Parathyroid adenoma (tissue), 2 donors: ENCODE results near the gene INPP5A.

ENCODE experiments used
- H2AFZ ChIP-seq: fragments of 300-600 bp; sonication (generic); one replicate; pipeline ENCODE4 v1.7.0; 2017; ENCODE audit warnings: antibody characterized with exemption, mild to moderate bottlenecking
- H3K27ac ChIP-seq: fragments of 300-600 bp; sonication (generic); one replicate; pipeline ENCODE4 v1.7.0; 2017
- H3K27me3 ChIP-seq: fragments of 300-600 bp; sonication (generic); one replicate; pipeline ENCODE4 v1.7.0; 2017; ENCODE audit warnings: low read length; ENCODE audit not compliant: control insufficient read depth, insufficient read depth
- H3K36me3 ChIP-seq: fragments of 300-600 bp; sonication (generic); one replicate; pipeline ENCODE4 v1.7.0; 2017; ENCODE audit warnings: low read length; ENCODE audit not compliant: control insufficient read depth, insufficient read depth
- H3K4me1 ChIP-seq: fragments of 300-600 bp; sonication (generic); one replicate; pipeline ENCODE4 v1.7.0; 2017; ENCODE audit warnings: control low read depth
- H3K4me2 ChIP-seq: fragments of 300-600 bp; sonication (generic); one replicate; pipeline ENCODE4 v1.7.0; 2017; ENCODE audit warnings: low read length
- H3K4me3 ChIP-seq: fragments of 300-600 bp; sonication (generic); one replicate; pipeline ENCODE4 v1.7.0; 2017; ENCODE audit warnings: low read depth, low read length
- H3K79me2 ChIP-seq: fragments of 300-600 bp; sonication (generic); one replicate; pipeline ENCODE4 v1.7.0; 2017; ENCODE audit warnings: control low read depth
- H3K9ac ChIP-seq: fragments of 300-600 bp; sonication (generic); one replicate; pipeline ENCODE4 v1.7.0; 2017; ENCODE audit warnings: mild to moderate bottlenecking
- H3K9me3 ChIP-seq: fragments of 300-600 bp; sonication (generic); one replicate; pipeline ENCODE4 v1.7.0; 2017; ENCODE audit warnings: low read length; ENCODE audit not compliant: control insufficient read depth
- TF ChIP-seq, protein P1 (sequence below): fragments of 300-600 bp; sonication (generic); IDR thresholded peaks from one replicate; pipeline ENCODE4 v1.7.0; 2017; ENCODE audit warnings: antibody characterized with exemption, mild to moderate bottlenecking
- donor health status: primary hyperparathyroidism.

The INPP5A gene

DNA sequence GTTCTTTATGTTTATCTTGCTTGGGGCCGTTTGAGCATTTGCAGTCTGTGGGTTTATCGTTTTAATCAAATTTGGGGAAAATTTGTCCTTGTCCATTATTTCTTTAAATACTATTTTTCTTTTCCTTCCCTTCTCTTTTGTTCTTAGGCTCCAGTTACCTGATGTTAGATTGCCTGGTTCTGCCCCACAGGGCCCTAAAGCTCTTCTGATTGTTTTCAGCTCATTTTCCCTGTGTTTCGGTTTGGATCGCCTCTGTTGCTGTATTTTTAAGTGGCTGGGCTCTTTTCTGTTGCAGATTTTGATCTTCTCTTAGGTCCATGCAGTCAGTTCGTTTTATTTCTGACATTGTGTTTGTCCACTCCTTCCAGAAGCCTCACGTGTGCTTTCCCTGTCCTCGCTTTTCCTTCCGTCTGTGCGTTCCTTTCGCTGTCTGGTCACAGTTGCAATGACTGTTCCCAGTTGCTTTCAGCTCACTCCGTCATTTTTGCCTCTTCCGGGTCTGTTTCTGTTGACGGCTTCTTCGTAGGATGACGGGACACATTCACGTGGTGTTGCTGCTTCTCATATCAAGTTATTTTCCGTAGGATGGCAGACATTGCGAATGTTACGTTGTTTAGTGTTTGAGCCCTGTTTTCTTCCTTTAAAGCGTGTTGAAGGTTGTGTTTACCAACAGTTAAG lies 111.4 kb downstream of the INPP5A start:
- Histone ChIP-seq H3K36me3 (no peaks in the 10 kb centered on the region), H3K27me3 (no peaks in the 10 kb centered on the region), H2AFZ (no peak overlapping the region), H3K4me1 (no peaks in the 10 kb centered on the region), H3K79me2 (peaks cover 11% of the 10 kb centered on the region), H3K9ac (no peak overlapping the region), H3K4me3 (no peak overlapping the region), H3K9me3 (no peaks in the 10 kb centered on the region), H3K4me2 (no peak overlapping the region), H3K27ac (no peak overlapping the region)
- TF ChIP-seq, protein P1, sequence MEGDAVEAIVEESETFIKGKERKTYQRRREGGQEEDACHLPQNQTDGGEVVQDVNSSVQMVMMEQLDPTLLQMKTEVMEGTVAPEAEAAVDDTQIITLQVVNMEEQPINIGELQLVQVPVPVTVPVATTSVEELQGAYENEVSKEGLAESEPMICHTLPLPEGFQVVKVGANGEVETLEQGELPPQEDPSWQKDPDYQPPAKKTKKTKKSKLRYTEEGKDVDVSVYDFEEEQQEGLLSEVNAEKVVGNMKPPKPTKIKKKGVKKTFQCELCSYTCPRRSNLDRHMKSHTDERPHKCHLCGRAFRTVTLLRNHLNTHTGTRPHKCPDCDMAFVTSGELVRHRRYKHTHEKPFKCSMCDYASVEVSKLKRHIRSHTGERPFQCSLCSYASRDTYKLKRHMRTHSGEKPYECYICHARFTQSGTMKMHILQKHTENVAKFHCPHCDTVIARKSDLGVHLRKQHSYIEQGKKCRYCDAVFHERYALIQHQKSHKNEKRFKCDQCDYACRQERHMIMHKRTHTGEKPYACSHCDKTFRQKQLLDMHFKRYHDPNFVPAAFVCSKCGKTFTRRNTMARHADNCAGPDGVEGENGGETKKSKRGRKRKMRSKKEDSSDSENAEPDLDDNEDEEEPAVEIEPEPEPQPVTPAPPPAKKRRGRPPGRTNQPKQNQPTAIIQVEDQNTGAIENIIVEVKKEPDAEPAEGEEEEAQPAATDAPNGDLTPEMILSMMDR, result no peak

DNA sequence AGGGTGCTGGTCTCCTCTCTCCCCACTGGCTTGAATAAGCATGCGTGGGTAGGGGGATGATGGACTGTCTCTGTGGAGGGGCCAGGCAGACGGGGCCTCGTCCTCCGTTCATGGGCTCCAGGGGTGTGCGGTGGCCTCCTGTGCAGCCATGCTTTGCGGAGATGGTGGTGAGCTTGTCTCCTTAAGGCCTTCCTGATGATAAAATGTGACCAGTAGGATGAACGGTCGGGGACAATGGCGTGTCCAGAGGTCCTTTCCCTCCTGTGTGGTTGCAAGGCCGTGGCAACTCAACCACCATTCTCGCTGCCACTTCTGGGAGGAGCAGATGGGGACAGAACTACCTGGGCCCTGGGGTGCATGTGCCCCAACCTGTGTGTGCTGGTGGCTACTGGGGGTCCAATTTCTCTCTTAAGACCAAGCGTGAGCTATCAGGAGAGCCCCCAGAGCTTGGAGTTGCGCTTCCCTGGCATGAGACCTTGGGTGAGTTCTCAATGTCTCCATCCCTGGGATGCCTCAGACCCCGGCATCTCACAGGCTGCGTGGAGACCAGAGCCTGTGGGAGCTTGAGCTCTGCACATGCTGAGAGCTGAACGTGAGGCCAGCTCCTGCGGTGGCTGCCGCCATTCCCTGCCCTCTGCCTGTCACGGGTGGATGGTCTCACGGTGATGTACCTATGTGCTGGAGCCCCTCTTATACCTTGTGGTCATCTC lies 112.2 kb downstream of the INPP5A start:
- TF ChIP-seq, protein P1, result no peak
- Histone ChIP-seq H3K27me3 (no peaks in the 10 kb centered on the region), H3K4me2 (no peak overlapping the region), H3K4me1 (no peaks in the 10 kb centered on the region), H2AFZ (no peak overlapping the region), H3K4me3 (no peak overlapping the region), H3K9ac (no peak overlapping the region), H3K79me2 (peaks cover 11% of the 10 kb centered on the region), H3K9me3 (no peaks in the 10 kb centered on the region), H3K36me3 (no peaks in the 10 kb centered on the region), H3K27ac (no peak overlapping the region)

DNA sequence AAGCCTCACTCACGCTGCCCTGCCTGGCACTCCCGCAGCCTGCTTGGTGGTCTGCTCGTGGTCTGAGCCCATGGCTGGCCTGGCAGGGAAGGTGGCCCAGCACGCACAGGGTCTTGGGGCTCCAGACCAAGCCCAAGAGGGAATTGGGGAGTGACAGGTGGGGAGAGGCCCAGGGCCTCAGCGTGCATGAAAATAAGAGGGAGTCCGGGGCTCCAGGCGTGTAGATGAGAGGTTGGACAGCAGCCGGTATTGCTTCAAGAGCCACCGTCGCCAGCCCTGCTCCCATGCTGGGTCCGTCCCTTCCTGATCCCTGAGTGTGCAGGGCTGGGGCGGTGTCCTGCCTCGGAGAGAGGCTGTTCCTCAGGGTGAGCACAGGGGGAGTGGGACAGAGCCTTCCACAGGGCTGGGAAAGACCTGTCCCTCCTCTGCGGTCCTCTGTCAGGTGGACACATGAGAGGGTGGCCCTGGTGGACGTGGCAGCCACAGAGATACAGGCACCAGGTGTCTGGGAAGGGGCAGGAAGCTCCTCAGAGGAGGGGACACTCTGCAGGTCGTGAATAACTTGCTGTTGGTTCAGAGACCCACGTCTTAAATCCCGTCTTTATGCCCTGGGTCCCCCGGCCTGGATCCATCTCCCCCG lies 113.1 kb downstream of the INPP5A start:
- Histone ChIP-seq H3K9ac (no peak overlapping the region), H3K9me3 (no peaks in the 10 kb centered on the region), H3K27me3 (no peaks in the 10 kb centered on the region), H3K79me2 (peaks cover 9% of the 10 kb centered on the region), H2AFZ (no peak overlapping the region), H3K27ac (no peak overlapping the region), H3K4me1 (no peaks in the 10 kb centered on the region), H3K4me3 (no peak overlapping the region), H3K36me3 (no peaks in the 10 kb centered on the region), H3K4me2 (no peak overlapping the region)
- TF ChIP-seq, protein P1, result no peak

DNA sequence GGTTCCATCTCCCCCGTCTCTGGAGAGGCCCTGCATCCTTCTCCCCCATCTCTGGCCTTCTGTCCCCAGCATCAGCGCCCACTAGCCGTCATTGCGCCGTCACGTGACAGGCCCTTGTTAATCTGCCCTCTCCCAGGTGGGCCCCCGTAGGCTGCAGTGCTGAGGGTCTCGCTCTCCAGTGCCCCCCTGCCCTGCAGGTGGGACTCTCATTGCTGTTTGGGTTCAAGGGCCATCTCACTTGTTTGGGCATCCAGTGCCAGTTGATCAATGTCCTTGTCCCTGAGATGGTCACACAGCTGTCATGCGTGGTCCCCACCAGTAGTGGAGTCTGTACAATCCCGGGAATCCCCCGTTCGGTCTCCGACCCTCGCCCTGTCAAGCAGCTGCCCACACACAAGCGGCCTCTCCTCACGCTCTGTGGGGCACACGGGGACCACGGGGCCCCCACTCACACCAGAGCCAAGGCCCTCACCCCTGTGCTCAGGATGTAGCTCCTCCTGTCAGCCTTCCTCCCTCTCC lies 114.0 kb downstream of the INPP5A start:
- Histone ChIP-seq H2AFZ (no peak overlapping the region), H3K36me3 (no peaks in the 10 kb centered on the region), H3K4me1 (no peaks in the 10 kb centered on the region), H3K4me3 (no peak overlapping the region), H3K4me2 (no peak overlapping the region), H3K27me3 (no peaks in the 10 kb centered on the region), H3K9ac (no peak overlapping the region), H3K27ac (no peak overlapping the region), H3K9me3 (no peaks in the 10 kb centered on the region), H3K79me2 (peaks cover 8% of the 10 kb centered on the region)
- TF ChIP-seq, protein P1, result no peak
